Measurements from ENCODE around the gene ZNF563. TPM values are rescaled to one million over a fixed set of nuclear protein-coding genes. Genes with fewer than 3 reads are reported as not detected.

The ZNF563 gene
- total RNA-seq, 1 experiment from 2014 or later, result not detected

GRCh38 chr19:12346896-12347295 lies 13.5 kb upstream of the ZNF563 start:
- Histone ChIP-seq H4K20me1 (ENCODE audit: insufficient read depth) (no peaks in the 10 kb centered on the region), H3K27ac (ENCODE audit: low read depth, low read length) (no peak overlapping the region), H3K79me2 (ENCODE audit: insufficient read depth, low read length) (no peaks in the 10 kb centered on the region), H3K27me3 (ENCODE audit: insufficient read depth, low read length) (no peaks in the 10 kb centered on the region), H3K4me3 (replicated peaks in 1 of 2; ENCODE audit: low read depth in 1 of 2, low read length in 2 of 2) (no peak overlapping the region), H3K4me1 (ENCODE audit: control insufficient read depth in 1 of 2, insufficient read depth in 2 of 2, low read length in 2 of 2) (no peaks in the 10 kb centered on the region), H3K9me3 (ENCODE audit: control insufficient read depth in 1 of 2, insufficient read depth in 1 of 2, low read depth in 1 of 2, low read length in 2 of 2) (peaks cover 19 to 31% of the 10 kb centered on the region in 2 experiments; a peak in 2 of 4 replicates), H3K9ac (ENCODE audit: low read length) (no peak overlapping the region), H3K9me2 (ENCODE audit: insufficient read depth) (no peaks in the 10 kb centered on the region), H2AFZ (ENCODE audit: low read depth, low read length, poor library complexity, severe bottlenecking) (no peak overlapping the region), H3K36me3 (ENCODE audit: control insufficient read depth in 1 of 2, insufficient read depth in 2 of 2, low read length in 2 of 2) (no peaks in the 10 kb centered on the region), H3K4me2 (ENCODE audit: low read length) (no peak overlapping the region)
- TF ChIP-seq RAD21 (IDR thresholded peaks at IDR 0.05; ENCODE audit: low read depth) (peak; percentile 35; the same call in 1 of the 2 replicates), EGR1 (IDR thresholded peaks at IDR 0.05; ENCODE audit: low read depth) (no peak)
- intact Hi-C loops (cut with micrococcal nuclease), result no loop called here
- CTCF ChIA-PET, result no interaction called here
- BruUV-seq (replicated peaks), result no TSS peak
- ATAC-seq, result no peak
- DNase-seq (ENCODE audit: low read depth, low spot score), result no peak
- POLR2A ChIA-PET, result no interaction called here
- RAD21 ChIA-PET (ENCODE audit: low non-redundant PET in 1 of 2, low total read pairs in 2 of 2, uncharacterized antibody in 2 of 2, unreplicated experiment in 2 of 2), result no interaction called here

- intact Hi-C loops (cut with micrococcal nuclease), result no loop called here
- POLR2A ChIA-PET, result no interaction called here
- no TSS peak for BruUV-seq (replicated peaks)
- TF ChIP-seq SRF (IDR thresholded peaks at IDR 0.05; ENCODE audit: low read depth) (no peak), CTCF (IDR thresholded peaks at IDR 0.05 in 2 of 3, conservative IDR thresholded peaks at IDR 0.05 in 1 of 3; ENCODE audit: borderline replicate concordance in 1 of 3, insufficient read depth in 1 of 3, low read depth in 2 of 3, low read length in 2 of 3) (no peak), FOSL1 (IDR thresholded peaks at IDR 0.05; ENCODE audit: low read depth) (no peak), SIN3A (IDR thresholded peaks at IDR 0.05; ENCODE audit: low read depth) (no peak), ZNF274 (IDR thresholded peaks at IDR 0.05; ENCODE audit: low read depth, low read length) (no peak), RAD21 (IDR thresholded peaks at IDR 0.05; ENCODE audit: low read depth) (no peak), YY1 (IDR thresholded peaks at IDR 0.05; ENCODE audit: extremely low read depth, insufficient replicate concordance, low read depth, low read length) (no peak), POLR2AphosphoS5 (IDR thresholded peaks at IDR 0.05; ENCODE audit: low read depth, low read length) (no peak), ELF1 (IDR thresholded peaks at IDR 0.05; ENCODE audit: borderline replicate concordance, low read depth) (no peak), SP1 (IDR thresholded peaks at IDR 0.05; ENCODE audit: low read depth) (no peak), CEBPB (IDR thresholded peaks at IDR 0.05; ENCODE audit: low read depth) (no peak), POLR2A (IDR thresholded peaks at IDR 0.05; ENCODE audit: borderline replicate concordance, extremely low read depth, insufficient read depth, insufficient read length) (no peak), REST (IDR thresholded peaks at IDR 0.05; ENCODE audit: low read depth) (no peak), ATF3 (IDR thresholded peaks at IDR 0.05) (no peak), EGR1 (IDR thresholded peaks at IDR 0.05; ENCODE audit: low read depth) (no peak), CBX3 (IDR thresholded peaks at IDR 0.05; ENCODE audit: low read depth) (no peak), MAX (IDR thresholded peaks at IDR 0.05) (no peak), JUND (IDR thresholded peaks at IDR 0.05) (no peak)
Measured at GRCh38 chr19:12345197-12345596, 11.8 kb upstream of the ZNF563 start.

More at GRCh38 chr19:12345197-12345596, 11.8 kb upstream of the ZNF563 start:
- no peaks in the 10 kb centered on the region for H3K27me3 ChIP-seq (ENCODE audit: insufficient read depth, low read length)
- H3K9ac ChIP-seq (ENCODE audit: low read length), result no peak overlapping the region
- no peak overlapping the region for H3K4me2 ChIP-seq (ENCODE audit: low read length)
- ChIA-PET CTCF (no interaction called here), RAD21 (ENCODE audit: low non-redundant PET in 1 of 2, low total read pairs in 2 of 2, uncharacterized antibody in 2 of 2, unreplicated experiment in 2 of 2) (no interaction called here)
- DNase-seq (ENCODE audit: low read depth, low spot score), result no peak
- no peaks in the 10 kb centered on the region for H3K4me1 ChIP-seq (ENCODE audit: control insufficient read depth in 1 of 2, insufficient read depth in 2 of 2, low read length in 2 of 2)
- no peak overlapping the region for H2AFZ ChIP-seq (ENCODE audit: low read depth, low read length, poor library complexity, severe bottlenecking)
- no peak overlapping the region for H3K4me3 ChIP-seq (replicated peaks in 1 of 2; ENCODE audit: low read depth in 1 of 2, low read length in 2 of 2)
- H3K9me2 ChIP-seq (ENCODE audit: insufficient read depth), result no peaks in the 10 kb centered on the region
- no peaks in the 10 kb centered on the region for H3K79me2 ChIP-seq (ENCODE audit: insufficient read depth, low read length)
- H3K36me3 ChIP-seq (ENCODE audit: control insufficient read depth in 1 of 2, insufficient read depth in 2 of 2, low read length in 2 of 2), result no peaks in the 10 kb centered on the region
- H3K9me3 ChIP-seq (ENCODE audit: control insufficient read depth in 1 of 2, insufficient read depth in 1 of 2, low read depth in 1 of 2, low read length in 2 of 2), result peaks cover 15 to 19% of the 10 kb centered on the region in 2 experiments; a peak in 2 of 4 replicates
- H3K27ac ChIP-seq (ENCODE audit: low read depth, low read length), result no peak overlapping the region
- H4K20me1 ChIP-seq (ENCODE audit: insufficient read depth), result no peaks in the 10 kb centered on the region
- no peak for ATAC-seq

Measured in HCT116 (cell line).